Transverse colon (tissue), 4 donors: Measurements from ENCODE around the gene SYT1.
"Not testable (repeated sequence)": the region's sequence is repeated elsewhere in the genome, so short reads cannot be mapped to it uniquely, and the experiment has no call there.

Experiments used
- CTCF ChIP-seq, 5 experiments: fragments of 200-600 bp in 3 of 5; fragments of 450-650 bp in 2 of 5; sonication (generic) in 3 of 5; IDR thresholded peaks; 1 replicate in 2 of 5; 2 replicates in 3 of 5; pipeline ENCODE4 v1.5.1; 2016 to 2017; ENCODE audit warnings: antibody characterized with exemption in 5 of 5, inconsistent platforms in 3 of 5, mild to moderate bottlenecking in 2 of 5, moderate library complexity in 1 of 5
- POLR2A ChIP-seq: fragments of 450-650 bp; IDR thresholded peaks from one replicate; pipeline ENCODE4 v1.6.1; 2016; ENCODE audit warnings: antibody characterized with exemption, mild to moderate bottlenecking, moderate library complexity
- POLR2AphosphoS5 ChIP-seq, 3 donors: sonication (generic); formaldehyde crosslinking; IDR thresholded peaks; one replicate each; pipeline ENCODE4 v1.6.1; 2016; ENCODE audit warnings: antibody characterized with exemption in 3 of 3

- TF ChIP-seq CTCF (IDR thresholded peaks at IDR 0.05); POLR2A; POLR2AphosphoS5 (IDR thresholded peaks at IDR 0.05): not testable (repeated sequence)
Observed at GRCh38 chr12:79426744-79427143, 562.2 kb downstream of the SYT1 start.
